WTC11 (cell line): ENCODE results near the gene HUS1. TPM values are rescaled to one million over a fixed set of nuclear protein-coding genes. Genes with fewer than 3 reads are reported as not detected.

Source experiments
- ATAC-seq: fragments of 200-7000 bp; cut with Tn5 transposase; 2 replicates; pipeline ENCODE4 v1.10.0; 2021; ENCODE audit warnings: mild to moderate bottlenecking, moderate library complexity
- CTCF ChIA-PET: fragments of 300-600 bp; sonication (Branson Sonifier 250); formaldehyde crosslinking; loops from one replicate; lab custom pipeline; 2021; ENCODE audit warnings: antibody characterized with exemption; lab: Charles Lee
- POLR2A ChIA-PET: fragments of 350-600 bp; sonication (Branson Sonifier 250); formaldehyde crosslinking; loops from one replicate; lab custom pipeline; 2021; ENCODE audit warnings: antibody characterized with exemption; lab: Charles Lee
- DNase-seq: peaks from one replicate; pipeline ENCODE4 v3.0.0; 2021; ENCODE audit warnings: low spot score
- H3K27ac Mint-ChIP-seq: 2 replicates; pipeline ENCODE4 v1.8.0; 2021; ENCODE audit warnings: mixed read lengths
- H3K27me3 Mint-ChIP-seq: 2 replicates; pipeline ENCODE4 v1.8.0; 2021; ENCODE audit warnings: low read depth, mild to moderate bottlenecking, moderate library complexity, mixed read lengths
- H3K36me3 Mint-ChIP-seq: 2 replicates; pipeline ENCODE4 v1.8.0; 2021; ENCODE audit warnings: mixed read lengths
- H3K4me1 Mint-ChIP-seq: 2 replicates; pipeline ENCODE4 v1.8.0; 2022; ENCODE audit warnings: mixed read lengths
- H3K4me3 Mint-ChIP-seq: 2 replicates; pipeline ENCODE4 v1.8.0; 2021; ENCODE audit warnings: mild to moderate bottlenecking, moderate library complexity, mixed read lengths
- H3K9me3 Mint-ChIP-seq: 2 replicates; pipeline ENCODE4 v1.8.0; 2021; ENCODE audit warnings: mixed read lengths
- CDX4 ChIP-seq: fragments of 250-450 bp; sonication (Bioruptor Pico); IDR thresholded peaks from 2 replicates; pipeline ENCODE4 v1.9.0; 2021; ENCODE audit warnings: moderate library complexity, mild to moderate bottlenecking, inconsistent platforms, borderline replicate concordance
- CREB1 ChIP-seq: sonication (generic); formaldehyde crosslinking; IDR thresholded peaks from 2 replicates; pipeline ENCODE4 v1.8.0; 2023; ENCODE audit warnings: mild to moderate bottlenecking, missing genetic modification reagents
- CREM ChIP-seq: sonication (generic); formaldehyde crosslinking; IDR thresholded peaks from 2 replicates; pipeline ENCODE4 v1.8.1; 2022; ENCODE audit warnings: mild to moderate bottlenecking, missing genetic modification reagents, moderate library complexity
- IRF2 ChIP-seq: sonication (generic); formaldehyde crosslinking; IDR thresholded peaks from 2 replicates; pipeline ENCODE4 v1.8.0; 2022; ENCODE audit warnings: low read depth, missing genetic modification reagents, borderline replicate concordance
- MAX ChIP-seq: sonication (generic); formaldehyde crosslinking; IDR thresholded peaks from 2 replicates; pipeline ENCODE4 v1.8.0; 2022; ENCODE audit warnings: mild to moderate bottlenecking, missing genetic modification reagents
- MXD4 ChIP-seq: fragments of 250-450 bp; sonication (Bioruptor Pico); IDR thresholded peaks from 2 replicates; pipeline ENCODE4 v1.8.0; 2021; ENCODE audit warnings: mild to moderate bottlenecking, moderate library complexity, borderline replicate concordance
- NFYB ChIP-seq: sonication (generic); formaldehyde crosslinking; conservative IDR thresholded peaks from 2 replicates; pipeline ENCODE4 v1.8.0; 2022; ENCODE audit warnings: low read depth, missing genetic modification reagents
- RELA ChIP-seq: sonication (generic); formaldehyde crosslinking; IDR thresholded peaks from 2 replicates; pipeline ENCODE4 v1.8.1; 2022; ENCODE audit warnings: missing genetic modification reagents, mild to moderate bottlenecking, borderline replicate concordance
- SMAD4 ChIP-seq: sonication (generic); formaldehyde crosslinking; IDR thresholded peaks from 2 replicates; pipeline ENCODE4 v1.8.0; 2022; ENCODE audit warnings: mild to moderate bottlenecking, missing genetic modification reagents
- ZBTB21 ChIP-seq: sonication (generic); formaldehyde crosslinking; IDR thresholded peaks from 2 replicates; pipeline ENCODE4 v1.8.1; 2023; ENCODE audit warnings: mild to moderate bottlenecking, missing genetic modification reagents, borderline replicate concordance
- ZBTB43 ChIP-seq: sonication (generic); formaldehyde crosslinking; IDR thresholded peaks from 2 replicates; pipeline ENCODE4 v1.8.1; 2023; ENCODE audit warnings: mild to moderate bottlenecking, missing genetic modification reagents
- ZNF263 ChIP-seq: sonication (generic); formaldehyde crosslinking; IDR thresholded peaks from 2 replicates; pipeline ENCODE4 v1.8.1; 2022; ENCODE audit warnings: low read depth, mild to moderate bottlenecking, moderate library complexity, missing genetic modification reagents
- ZNF512 ChIP-seq: sonication (generic); formaldehyde crosslinking; IDR thresholded peaks from 2 replicates; pipeline ENCODE4 v1.8.1; 2022; ENCODE audit warnings: missing genetic modification reagents, borderline replicate concordance
- total RNA-seq: library from RNA; stranded (reverse); gene quantifications from 3 replicates; pipeline ENCODE4 v1.2.3, GENCODE V29; 2021
- TF ChIP-seq, protein P1 (sequence below): fragments of 200-600 bp; IDR thresholded peaks from 2 replicates; pipeline ENCODE4 v1.8.0; 2022; ENCODE audit warnings: antibody characterized with exemption
- TF ChIP-seq, protein P2 (sequence below): sonication (generic); formaldehyde crosslinking; IDR thresholded peaks from 2 replicates; pipeline ENCODE4 v1.8.1; 2023; ENCODE audit warnings: mild to moderate bottlenecking, moderate library complexity, missing genetic modification reagents
- TF ChIP-seq, protein P3 (sequence below): sonication (generic); formaldehyde crosslinking; IDR thresholded peaks from 2 replicates; pipeline ENCODE4 v1.8.0; 2022; ENCODE audit warnings: mild to moderate bottlenecking, missing genetic modification reagents

HUS1 gene
- total RNA-seq, 1 experiment from 2014 or later, result 33.4 TPM

- Mint-ChIP-seq H3K36me3 (peaks cover 83% of the 10 kb centered on the region), H3K27me3 (no peaks in the 10 kb centered on the region), H3K4me3 (no peak overlapping the region), H3K9me3 (no peaks in the 10 kb centered on the region), H3K27ac (no peak overlapping the region), H3K4me1 (peaks cover 20% of the 10 kb centered on the region)
- CTCF ChIA-PET, result no interaction called here
- POLR2A ChIA-PET, result interaction anchor here (0.7 kb wide), 1 partner anchor 13 kb away, joined by 3 read pairs; no protein-coding TSS in a partner anchor
- ATAC-seq (no peak), DNase-seq (no peak)
- TF ChIP-seq RELA, result no peak
- no peak for TF ChIP-seq ZNF263 (CRISPR knock-in tag)
- no peak for TF ChIP-seq MXD4 (CRISPR knock-in tag)
- no peak for TF ChIP-seq ZBTB43
- TF ChIP-seq, protein P1, sequence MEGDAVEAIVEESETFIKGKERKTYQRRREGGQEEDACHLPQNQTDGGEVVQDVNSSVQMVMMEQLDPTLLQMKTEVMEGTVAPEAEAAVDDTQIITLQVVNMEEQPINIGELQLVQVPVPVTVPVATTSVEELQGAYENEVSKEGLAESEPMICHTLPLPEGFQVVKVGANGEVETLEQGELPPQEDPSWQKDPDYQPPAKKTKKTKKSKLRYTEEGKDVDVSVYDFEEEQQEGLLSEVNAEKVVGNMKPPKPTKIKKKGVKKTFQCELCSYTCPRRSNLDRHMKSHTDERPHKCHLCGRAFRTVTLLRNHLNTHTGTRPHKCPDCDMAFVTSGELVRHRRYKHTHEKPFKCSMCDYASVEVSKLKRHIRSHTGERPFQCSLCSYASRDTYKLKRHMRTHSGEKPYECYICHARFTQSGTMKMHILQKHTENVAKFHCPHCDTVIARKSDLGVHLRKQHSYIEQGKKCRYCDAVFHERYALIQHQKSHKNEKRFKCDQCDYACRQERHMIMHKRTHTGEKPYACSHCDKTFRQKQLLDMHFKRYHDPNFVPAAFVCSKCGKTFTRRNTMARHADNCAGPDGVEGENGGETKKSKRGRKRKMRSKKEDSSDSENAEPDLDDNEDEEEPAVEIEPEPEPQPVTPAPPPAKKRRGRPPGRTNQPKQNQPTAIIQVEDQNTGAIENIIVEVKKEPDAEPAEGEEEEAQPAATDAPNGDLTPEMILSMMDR, result no peak
- TF ChIP-seq CREM, result no peak
- no peak for TF ChIP-seq SMAD4 (CRISPR knock-in tag)
- no peak for TF ChIP-seq NFYB (CRISPR knock-in tag)
- no peak for TF ChIP-seq ZBTB21 (CRISPR knock-in tag)
- no peak for TF ChIP-seq MAX (CRISPR knock-in tag)
- TF ChIP-seq, protein P2, sequence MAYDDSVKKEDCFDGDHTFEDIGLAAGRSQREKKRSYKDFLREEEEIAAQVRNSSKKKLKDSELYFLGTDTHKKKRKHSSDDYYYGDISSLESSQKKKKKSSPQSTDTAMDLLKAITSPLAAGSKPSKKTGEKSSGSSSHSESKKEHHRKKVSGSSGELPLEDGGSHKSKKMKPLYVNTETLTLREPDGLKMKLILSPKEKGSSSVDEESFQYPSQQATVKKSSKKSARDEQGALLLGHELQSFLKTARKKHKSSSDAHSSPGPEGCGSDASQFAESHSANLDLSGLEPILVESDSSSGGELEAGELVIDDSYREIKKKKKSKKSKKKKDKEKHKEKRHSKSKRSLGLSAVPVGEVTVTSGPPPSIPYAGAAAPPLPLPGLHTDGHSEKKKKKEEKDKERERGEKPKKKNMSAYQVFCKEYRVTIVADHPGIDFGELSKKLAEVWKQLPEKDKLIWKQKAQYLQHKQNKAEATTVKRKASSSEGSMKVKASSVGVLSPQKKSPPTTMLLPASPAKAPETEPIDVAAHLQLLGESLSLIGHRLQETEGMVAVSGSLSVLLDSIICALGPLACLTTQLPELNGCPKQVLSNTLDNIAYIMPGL (CRISPR knock-in tag), result no peak
- no peak for TF ChIP-seq CREB1 (CRISPR knock-in tag)
- TF ChIP-seq, protein P3, sequence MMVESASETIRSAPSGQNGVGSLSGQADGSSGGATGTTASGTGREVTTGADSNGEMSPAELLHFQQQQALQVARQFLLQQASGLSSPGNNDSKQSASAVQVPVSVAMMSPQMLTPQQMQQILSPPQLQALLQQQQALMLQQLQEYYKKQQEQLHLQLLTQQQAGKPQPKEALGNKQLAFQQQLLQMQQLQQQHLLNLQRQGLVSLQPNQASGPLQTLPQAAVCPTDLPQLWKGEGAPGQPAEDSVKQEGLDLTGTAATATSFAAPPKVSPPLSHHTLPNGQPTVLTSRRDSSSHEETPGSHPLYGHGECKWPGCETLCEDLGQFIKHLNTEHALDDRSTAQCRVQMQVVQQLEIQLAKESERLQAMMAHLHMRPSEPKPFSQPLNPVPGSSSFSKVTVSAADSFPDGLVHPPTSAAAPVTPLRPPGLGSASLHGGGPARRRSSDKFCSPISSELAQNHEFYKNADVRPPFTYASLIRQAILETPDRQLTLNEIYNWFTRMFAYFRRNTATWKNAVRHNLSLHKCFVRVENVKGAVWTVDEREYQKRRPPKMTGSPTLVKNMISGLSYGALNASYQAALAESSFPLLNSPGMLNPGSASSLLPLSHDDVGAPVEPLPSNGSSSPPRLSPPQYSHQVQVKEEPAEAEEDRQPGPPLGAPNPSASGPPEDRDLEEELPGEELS (CRISPR knock-in tag), result no peak
- TF ChIP-seq CDX4 (CRISPR knock-in tag), result no peak
These were observed 5.7 kb downstream of the HUS1 start for GRCh38 chr7:47973739-47974138.

GRCh38 chr7:47970761-47971160 lies 8.7 kb downstream of the HUS1 start:
- CTCF ChIA-PET, result no interaction called here
- POLR2A ChIA-PET, result interaction anchor here (0.6 kb wide), 1 partner anchor 1869 kb away, joined by 3 read pairs; no protein-coding TSS in a partner anchor
- DNase-seq (no peak), ATAC-seq (no peak)
- Mint-ChIP-seq H3K27ac (no peak overlapping the region), H3K4me3 (no peak overlapping the region), H3K27me3 (no peaks in the 10 kb centered on the region), H3K36me3 (peaks cover 85% of the 10 kb centered on the region), H3K4me1 (peaks cover 17% of the 10 kb centered on the region), H3K9me3 (no peaks in the 10 kb centered on the region)
- no peak for TF ChIP-seq ZNF512
- no peak for TF ChIP-seq IRF2 (CRISPR knock-in tag)
